Inflammatory macrophage (primary cell): ENCODE measurements around the gene KSR2.
A peak's percentile ranks its signal among the peaks of the same experiment; 100 is the strongest.
"Not testable (repeated sequence)": the region's sequence is repeated elsewhere in the genome, so short reads cannot be mapped to it uniquely, and the experiment has no call there.

Experiments used
- DNase-seq, 2 donors: peaks; one replicate each; pipeline ENCODE4 v3.0.0-alpha.2; 2020 to 2022
- total RNA-seq, 18 experiments: gene quantifications; one replicate each; lab custom pipeline; 2026; ENCODE audit warnings: mixed read lengths in 6 of 18, inconsistent platforms in 2 of 18; lab: John Stamatoyannopoulos, UW

Gene KSR2
- total RNA-seq: 0 to 0.41 (median 0.07) reads per million in 18 experiments

DNA sequence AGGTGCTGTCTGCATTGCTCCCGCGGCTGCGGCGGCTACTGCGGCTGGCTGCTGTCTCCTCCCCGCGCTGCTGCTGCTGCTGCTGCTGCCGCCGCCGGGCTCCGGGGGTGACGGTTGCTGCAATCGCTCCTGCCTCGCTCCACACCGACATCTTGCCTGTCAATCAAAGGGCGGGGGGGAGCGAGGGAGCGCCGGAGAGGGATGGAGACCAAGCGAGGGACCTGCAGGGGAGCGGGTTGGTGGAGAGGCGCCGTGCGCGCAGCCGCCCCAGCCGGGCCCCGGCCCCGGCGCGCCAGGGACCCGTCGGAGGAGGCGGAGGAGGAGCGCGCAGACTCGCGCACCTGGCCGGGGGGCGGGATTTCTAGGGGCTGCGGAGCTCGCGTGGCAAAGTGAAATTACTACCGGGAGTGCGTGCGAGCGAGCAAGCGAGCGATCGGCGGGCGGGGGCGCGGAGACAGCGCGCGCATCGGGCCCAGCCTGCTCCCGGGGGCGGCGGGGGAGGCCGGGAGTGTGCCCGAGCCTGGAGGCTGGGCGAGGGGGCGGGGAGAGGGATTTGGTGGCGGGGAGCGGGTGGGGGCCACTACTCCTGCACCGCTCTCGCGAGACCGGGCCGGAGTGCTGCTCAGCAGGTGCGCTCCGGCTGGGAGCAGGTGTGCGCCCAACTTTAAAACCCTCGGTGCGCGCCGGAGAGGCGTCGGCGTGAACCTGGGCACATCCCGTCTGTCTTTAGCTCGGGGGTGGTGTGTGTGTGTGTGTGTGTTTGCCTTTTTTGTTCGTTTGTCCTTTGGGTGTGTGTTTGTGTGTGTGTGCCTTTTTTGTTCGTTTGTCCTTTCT lies at the start of gene KSR2:
Gene KSR2, minus strand, starts transcription at position 165 of the 834 bp plus-strand sequence. CDS start 735 bp downstream, outside the sequence.
- no peak for DNase-seq

DNA sequence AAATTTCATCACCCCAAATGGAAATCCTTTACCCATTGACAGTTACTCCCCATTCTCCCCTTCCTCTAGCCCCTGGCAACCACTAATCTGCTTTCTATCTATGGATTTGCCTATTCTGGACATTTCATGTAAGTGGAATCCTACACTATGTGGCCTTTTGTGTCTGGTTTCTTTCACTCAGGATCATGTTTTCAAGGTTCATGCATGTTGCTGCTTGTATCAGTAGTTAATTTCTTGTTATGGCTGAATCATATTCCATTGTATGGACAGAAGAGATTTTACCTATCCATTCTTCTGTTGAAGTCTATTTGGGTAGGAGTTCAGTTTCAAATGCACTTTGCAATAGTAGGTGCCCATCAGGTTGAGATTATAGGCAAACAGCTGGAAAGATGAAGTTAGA lies 49.1 kb upstream of the KSR2 start:
- DNase-seq: no peak

DNA sequence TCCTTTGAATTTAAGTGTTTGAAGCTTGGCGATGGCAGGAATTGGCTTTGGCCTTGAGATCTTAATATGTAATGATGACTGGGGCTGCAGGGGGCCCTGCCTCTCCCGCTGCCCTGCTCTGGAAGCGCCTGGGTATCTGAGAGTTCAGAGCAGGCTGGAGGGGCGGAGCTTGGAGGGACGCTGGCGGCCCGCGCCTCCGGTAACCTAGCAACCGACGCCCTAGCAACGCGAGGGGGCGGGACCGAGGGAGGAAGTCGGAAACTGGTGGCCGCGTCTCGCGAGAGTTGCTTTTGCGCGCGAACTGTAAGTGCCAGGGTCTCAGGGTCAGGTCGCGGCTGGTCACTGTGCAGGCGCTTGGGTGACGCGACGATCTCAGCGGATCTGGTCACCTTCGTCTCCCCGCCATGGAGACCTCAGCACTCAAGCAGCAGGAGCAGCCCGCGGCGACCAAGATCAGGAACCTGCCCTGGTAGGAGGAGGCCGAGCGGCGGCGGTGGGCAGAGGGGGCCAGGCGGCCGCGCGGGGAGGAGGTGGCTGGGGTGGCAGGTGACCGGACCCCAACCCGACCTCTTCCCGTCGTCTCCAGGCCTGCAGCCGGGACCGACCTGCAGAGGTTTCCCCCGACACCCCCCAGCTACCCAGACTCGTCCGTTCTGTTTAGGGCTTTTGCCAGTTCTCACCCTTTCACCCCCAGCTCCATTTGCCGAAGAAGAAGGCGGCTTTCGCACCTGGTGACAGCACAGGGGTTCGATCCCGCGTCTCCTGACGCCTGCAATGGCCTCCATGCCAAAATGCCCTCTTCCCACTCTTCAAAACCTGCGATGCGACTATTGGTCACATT lies 47.9 kb upstream of the KSR2 start, which contains the start of gene RFC5:
Gene RFC5, plus strand, starts transcription at position 280 of the 841 bp plus-strand sequence. Its CDS starts 125 bp downstream, at position 405.
- DNase-seq: peak; percentile 98 to 99

DNA sequence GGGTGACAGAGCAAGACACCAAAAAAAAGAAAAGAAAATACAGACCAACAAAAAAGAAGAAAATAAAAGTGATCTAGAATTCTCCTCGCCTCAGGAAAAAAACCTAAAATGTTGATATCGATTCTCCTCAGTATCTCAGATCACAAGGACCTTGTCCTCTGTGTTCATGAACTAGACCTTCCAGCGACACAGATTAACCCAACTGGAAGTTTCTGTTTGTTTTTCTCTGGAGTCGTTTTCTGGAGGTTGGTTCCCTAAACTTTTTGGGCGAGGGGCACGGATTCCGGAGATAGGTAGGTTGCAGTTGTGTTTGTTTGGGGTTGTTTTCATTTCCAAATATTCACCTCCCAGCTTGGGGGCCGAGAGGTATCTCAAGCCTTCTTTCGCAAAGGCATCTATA lies 47.2 kb upstream of the KSR2 start:
- no peak for DNase-seq

DNA sequence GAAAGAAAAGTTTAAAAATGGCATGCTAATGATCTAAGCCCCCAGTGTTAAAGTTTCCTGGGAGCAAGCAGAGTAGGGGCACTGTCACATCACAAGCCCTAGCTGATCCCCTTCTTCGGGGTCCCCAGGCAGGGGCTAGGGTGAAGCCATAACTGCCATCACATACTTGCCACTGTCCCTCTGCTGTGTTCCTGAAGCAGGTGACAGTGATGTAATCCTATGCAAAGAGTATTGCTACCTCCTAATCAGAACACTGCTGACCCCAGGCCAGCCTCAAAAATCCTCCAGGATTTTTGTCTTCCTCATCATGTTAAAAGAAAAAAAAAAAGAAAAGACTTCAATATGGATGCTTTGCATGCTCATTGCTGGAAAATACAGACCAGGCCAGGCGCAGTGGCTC lies 46.5 kb upstream of the KSR2 start:
- no peak for DNase-seq

DNA sequence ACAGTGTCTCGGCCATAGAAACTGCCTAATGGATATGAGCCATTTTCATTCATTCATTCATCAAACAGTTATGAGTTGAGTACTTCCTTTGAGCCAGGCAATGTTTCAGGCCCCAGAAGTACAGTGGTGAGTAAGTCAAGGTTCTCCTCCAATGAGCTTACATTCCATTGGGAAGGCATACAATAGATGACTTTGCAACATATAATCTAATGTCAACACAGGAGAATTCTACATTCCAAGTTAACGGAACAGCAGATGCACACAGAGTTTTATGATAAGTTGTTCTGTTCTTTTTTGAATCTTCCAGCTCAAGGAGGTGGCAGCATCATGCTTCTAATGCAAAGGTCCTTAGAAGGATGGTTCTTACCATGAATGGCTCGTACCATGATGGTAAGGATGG lies 44.5 kb upstream of the KSR2 start:
- no peak for DNase-seq

DNA sequence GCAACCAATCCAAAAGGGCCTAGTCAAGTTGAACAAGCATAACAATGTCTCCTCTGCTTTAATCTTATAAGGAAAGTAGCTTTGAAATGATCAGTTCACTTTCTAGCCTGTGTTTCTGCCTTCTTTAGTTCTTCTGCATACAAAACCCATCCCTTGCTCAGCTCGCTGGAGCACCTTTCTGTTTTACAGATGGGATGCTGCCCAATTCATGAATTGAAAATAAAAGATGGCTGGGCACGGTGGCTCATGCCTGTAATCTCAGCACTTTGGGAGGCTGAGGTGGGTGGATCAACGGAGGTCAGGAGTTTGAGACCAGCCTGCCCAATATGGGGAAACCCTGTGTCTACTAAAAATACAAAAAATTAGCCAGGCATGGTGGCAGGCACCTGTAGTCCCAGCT lies 43.2 kb upstream of the KSR2 start:
- DNase-seq: no peak

DNA sequence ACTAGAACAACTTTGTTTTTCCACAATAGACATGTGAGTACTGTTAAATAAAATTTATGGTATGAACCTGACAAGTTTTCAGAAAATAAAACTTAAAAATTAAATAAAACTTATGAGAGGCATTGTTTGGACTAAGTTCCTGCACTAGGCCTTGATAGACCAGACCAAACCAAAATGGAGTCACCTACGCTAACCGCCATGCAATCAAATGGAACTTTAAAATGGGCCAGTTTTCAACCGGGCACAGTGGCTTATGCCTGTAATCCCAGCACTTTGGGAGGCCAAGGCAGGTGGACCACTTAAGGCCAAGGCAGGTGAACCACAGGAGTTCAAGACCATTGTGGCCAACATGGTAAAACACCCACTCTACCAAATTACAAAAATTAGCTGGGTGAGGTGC lies 42.6 kb upstream of the KSR2 start:
- DNase-seq: no peak

DNA sequence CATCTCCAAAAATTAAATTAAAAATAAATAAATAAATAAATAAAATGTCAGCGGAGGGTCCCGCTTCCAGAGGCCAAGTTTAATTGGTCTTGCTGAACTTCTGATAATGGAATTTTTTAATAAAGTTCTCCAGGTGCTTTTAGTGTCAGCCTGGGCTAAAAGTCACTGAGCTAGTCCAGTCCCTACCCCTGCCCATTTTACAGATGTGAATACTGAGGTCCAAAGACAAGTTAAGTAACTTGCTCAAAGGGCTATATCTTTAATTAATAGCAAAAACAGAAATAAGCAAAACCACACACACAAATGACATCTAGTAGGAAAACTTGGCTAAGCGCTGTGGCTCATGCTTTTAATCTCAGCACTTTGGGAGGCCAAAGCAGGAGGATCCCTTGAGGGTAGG lies 42.1 kb upstream of the KSR2 start:
- no peak for DNase-seq

DNA sequence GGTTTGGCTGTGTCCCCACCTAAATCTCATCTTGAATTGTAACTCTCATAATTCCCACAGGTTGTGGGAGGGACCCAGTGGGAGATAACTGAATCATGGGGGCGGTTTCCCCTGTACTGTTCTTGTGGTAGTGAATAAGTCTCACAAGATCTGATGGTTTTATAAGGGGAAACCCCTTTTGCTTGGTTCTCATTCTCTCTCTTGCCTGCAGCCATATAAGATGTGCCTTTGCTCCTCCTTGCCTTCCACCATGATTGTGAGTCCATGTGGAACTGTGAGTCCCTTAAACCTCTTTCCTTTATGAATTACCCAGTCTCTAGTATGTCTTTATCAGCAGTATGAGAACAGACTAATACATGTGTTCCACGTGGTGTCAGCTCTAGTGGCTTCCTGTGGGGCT lies 31.0 kb upstream of the KSR2 start:
- DNase-seq: not testable (repeated sequence)

DNA sequence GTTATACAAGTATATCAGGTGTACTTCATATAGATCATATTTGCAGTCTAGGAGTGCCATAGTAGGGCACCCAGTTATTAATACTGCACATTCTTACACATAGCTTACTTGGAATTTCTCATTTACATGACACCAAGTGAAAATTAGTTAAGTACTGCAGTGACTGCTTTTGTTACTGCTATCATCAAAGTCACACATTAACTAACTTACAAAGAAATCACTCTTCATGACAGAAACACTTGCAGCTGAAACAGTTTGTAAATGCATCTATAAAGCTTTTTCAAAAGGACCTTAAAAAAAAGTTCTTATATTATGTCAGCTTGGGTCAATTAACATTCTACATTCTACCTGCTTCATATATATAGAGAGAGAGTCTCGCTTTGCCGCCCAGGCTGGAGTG lies 29.9 kb upstream of the KSR2 start:
- DNase-seq: no peak

DNA sequence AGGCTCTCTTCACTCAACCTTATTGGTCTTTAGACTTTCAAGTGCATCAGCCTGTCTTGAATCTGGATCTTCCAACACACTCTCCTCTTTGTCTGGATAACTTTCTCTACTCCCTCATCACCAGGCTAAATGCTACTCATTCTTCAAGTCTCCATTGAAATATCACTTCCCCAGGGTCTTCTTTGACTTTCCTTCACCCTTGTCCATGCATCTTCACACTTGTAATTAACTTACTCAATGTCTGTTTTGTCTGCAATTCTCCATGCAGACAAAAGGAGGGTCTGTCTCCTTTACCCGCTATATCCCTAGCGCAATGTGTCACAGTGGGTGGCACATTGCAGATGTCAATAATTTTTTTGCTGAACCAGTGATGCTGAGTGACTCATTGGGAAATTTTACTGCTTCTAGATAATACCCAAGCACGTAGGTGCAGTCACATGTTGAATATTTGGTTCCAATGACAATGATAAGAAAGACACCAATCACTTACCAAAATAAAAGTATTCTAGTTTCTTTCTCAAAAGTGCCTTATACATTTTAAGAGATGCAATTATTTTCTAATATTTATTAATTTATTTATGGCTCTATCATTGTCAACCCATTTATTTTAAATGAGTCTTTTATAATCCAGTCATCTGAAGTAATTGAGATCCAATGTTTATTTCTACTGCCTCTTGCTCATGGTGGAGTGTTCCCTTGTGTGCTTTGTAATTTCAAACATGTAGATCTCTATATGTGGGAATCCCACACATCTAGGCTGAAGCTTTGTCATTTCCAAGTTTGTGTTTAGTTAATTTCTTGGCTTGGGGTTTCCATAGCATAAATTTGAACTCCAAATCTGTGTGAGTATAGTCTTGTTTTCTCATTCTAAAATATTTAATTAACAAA lies 26.0 kb upstream of the KSR2 start:
- DNase-seq: no peak

DNA sequence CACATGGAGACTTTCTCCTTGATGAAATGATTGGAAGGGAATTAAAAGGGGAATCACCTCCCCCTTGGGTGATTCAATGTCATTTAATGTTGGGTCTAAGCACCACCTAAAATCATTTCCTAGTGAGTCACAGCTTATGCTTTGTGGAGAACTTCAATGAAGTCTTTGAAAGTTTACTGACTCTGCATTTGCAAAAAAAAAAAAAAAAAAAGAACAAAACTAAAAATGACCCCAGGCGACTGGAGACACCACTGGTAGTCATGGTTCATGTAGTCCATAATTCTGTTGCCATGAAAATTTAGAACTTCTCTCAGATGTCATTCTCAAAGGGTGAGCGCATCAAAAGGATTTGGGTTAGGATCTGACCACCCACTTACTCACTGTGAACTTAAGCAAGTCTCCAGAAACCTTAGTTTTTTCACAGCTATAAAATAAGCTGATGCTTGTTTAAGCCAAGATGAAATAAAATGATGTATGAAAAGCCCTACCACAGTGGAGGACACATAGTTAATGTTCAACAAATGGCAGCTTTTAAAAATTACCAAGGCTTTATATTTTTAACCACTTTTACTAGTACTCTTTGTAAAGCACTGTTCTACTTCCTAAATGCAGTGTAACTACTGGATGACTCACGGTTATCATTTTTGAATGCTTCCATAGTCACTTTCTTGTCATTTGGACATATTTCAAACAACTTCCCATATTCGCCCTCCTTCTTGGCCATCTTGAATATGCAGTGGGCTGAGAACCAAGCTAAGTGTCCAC lies 18.1 kb upstream of the KSR2 start:
- peak in 1 of 2 donors; percentile 3 for DNase-seq

DNA sequence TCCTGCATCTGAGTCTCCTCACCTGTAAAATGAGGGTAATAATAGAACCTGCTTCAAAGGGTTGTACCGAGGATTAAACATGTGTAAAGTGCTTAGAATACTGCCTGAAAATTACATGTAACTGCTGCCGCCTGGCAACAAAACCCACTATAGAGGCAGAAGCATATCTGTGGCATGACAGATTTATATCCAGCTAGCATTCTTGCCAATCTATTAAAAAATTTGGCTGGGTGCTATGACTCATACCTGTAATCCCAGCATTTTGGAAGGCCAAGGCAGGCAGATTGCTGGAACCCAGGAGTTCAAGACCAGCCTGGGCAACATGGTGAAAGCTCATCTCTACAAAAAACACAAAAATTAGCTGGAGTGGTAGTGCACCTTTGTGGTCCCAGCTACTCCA lies 16.4 kb upstream of the KSR2 start:
- no peak for DNase-seq

DNA sequence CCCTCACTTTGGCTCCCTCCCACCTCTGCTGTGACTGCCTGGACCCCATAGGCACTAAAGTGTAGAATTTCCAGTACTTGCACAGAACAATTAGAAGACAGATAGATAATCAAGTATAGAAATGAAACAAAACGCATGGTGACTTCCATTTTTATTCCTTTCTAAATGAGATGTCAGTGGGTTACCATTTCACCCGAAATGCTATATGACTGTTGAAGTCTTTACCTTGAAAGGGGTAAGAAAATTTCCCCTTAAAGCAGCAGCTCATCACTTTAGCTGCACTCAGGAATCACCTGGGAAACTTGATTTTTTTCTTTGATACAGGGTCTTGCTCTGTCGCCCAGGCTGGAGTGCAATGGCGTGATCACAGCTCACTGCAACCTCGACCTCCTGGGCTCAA lies 12.5 kb upstream of the KSR2 start:
- DNase-seq: no peak

DNA sequence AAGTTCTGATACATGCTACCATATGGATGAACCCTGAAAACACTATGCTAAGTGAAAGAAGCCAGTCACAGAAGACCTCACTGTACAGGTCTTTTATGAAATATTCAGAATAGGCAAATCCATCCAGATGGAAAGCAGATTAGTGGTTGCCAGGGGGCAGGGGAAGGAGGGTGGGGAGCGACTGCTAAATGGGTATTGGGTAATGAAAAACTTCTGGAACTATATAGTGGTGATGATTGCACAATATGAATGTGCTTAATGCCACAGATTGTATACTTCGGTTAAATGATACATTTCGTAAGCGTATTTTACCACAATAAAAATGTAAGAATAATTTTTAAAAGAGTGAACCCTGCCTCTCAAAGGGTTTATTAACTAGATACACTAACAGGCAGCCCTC lies 11.8 kb upstream of the KSR2 start:
- DNase-seq: no peak

DNA sequence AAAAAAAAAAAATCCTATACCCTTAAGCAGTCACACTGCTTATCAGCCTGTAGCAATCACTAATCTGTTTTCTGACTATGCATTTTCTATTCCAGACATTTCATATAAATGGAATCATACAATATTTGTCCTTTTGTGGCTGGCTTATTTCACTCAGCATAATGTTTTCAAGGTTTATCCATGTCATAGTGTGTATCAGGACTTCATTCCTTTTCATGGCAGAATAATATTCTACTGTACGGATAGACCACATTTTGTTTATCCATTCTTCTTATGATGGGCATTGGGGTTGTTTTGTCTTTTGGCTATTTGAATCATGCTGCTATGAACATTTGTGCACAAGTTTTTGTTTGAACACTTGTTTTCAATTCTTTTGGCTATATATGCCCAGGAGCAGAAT lies 8.6 kb upstream of the KSR2 start:
- no peak for DNase-seq

DNA sequence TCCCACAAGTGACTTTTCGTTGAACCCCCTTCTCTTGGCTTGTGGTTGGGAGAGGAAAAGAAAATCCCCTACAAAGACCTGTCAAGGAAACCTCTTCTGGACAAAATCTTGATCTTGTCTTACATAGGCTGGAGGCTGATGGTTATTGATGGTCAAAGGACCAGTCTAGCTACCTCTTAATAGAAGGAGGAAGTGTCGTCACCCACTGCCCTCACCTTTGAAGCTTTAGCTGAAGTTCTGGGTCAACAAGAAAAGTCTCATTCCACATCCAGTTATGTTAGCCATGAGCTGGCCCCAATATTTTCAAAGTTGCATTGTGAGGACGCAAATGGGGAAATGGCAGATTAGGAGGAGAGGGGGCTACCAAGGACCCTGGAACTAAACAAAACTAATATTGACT lies 6.2 kb upstream of the KSR2 start:
- DNase-seq: no peak

DNA sequence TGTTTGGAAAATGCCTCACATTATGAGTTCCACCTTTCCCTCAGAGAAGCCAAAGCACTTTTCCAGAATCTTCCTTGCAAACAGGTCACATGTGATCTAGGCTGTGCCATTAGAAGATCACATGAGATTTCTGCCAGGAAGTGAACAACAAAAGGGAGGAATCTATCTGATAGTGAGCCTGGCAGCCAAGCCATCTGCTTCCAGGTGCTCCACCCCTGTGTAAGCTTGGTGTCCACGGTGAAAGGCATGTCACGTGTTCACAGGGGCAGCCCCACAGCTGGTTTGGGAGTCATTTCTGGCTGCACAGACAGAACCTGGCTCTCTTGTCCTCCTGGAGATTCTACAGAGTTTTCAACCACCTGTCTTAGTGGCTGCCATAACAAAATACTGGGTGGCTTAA lies 3.5 kb upstream of the KSR2 start:
- DNase-seq: no peak

DNA sequence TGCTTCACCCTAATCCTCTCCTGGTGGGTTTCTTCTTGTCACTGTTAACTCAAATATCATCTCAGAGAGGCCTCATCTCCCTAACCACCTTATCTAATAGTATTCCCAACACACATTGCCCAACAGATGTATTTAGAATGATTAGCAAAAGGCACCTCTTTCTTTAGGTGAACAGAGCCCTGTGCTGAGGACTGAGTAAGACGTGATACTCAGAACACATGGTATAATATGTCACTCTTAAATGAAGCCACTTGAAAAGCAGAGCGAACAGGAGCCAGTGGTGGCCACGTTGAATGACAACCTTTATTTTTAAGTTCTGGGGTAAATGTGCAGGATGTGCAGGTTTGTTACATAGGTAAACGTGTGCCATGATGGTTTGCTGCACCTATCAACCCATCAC lies 1.5 kb upstream of the KSR2 start:
- DNase-seq: no peak

DNA sequence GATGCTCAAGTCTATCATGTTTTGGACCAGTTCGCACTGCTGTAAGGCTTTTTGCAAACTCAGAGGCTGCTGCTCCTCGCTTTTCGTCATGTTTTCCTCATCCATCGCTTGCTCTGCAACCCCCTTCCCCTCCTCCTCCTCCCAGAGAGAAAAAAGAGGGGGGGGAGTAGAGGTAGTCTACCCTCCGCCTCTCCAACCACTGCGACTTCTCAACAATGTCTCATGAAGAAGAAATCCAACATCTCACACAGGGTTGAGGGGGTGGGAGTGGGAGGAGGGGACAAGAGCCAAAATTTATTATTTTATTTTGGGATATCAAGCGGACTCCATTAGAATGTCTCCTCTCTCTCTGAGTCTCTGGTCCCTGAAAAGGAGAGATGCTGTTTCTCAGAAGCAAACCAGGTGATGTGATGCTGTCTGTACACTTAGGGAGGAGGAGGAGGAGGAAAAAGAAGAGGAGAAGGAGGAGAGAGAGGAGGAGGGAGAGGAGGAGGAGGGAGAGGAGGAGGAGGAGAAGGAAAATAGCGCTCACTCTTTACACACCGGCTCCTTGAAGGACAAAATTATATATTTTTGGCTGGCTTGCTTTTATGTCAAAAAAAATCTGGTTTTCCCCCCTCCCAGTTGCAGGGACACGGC lies 520 bp downstream of the KSR2 start:
- DNase-seq: no peak
